B cell (primary cell): ENCODE measurements around the gene CCL4L2. TPM values are rescaled to one million over a fixed set of nuclear protein-coding genes. Genes with fewer than 3 reads are reported as not detected.
"Not testable (repeated sequence)": the region's sequence is repeated elsewhere in the genome, so short reads cannot be mapped to it uniquely, and the experiment has no call there.

ENCODE experiments used
- ATAC-seq: fragments of 200-7000 bp; cut with Tn5 transposase; one replicate; pipeline ENCODE4 v1.10.0; 2021; ENCODE audit warnings: low read depth, mild to moderate bottlenecking, moderate number of reproducible peaks, moderate library complexity
- CTCF ChIA-PET: fragments of 350-600 bp; sonication (Branson Sonifier 250); formaldehyde crosslinking; loops from one replicate; lab custom pipeline; 2021; ENCODE audit warnings: antibody characterized with exemption, inconsistent platforms; lab: Charles Lee
- POLR2A ChIA-PET: fragments of 350-600 bp; sonication (Branson Sonifier 250); formaldehyde crosslinking; loops from one replicate; lab custom pipeline; 2021; ENCODE audit warnings: antibody characterized with exemption; lab: Charles Lee
- DNase-seq: peaks from one replicate; pipeline ENCODE4 v3.0.0; 2013
- H2AFZ ChIP-seq: 2 replicates; pipeline ENCODE4 v1.6.1; 2012; ENCODE audit warnings: mild to moderate bottlenecking, low read depth, low read length; ENCODE audit not compliant: insufficient read depth, poor library complexity, severe bottlenecking
- H3K27ac ChIP-seq, 2 donors: 1 replicate in 1 of 2; 2 replicates in 1 of 2; pipeline ENCODE4 v1.5.1; 2012 to 2013; ENCODE audit warnings: low read length in 2 of 2, mild to moderate bottlenecking in 2 of 2, moderate library complexity in 1 of 2
- H3K27me3 ChIP-seq, 4 experiments: fragments of 200-600 bp in 1 of 4; sonication (generic) in 1 of 4; replicated peaks in 1 of 4; 1 replicate in 2 of 4; 2 replicates in 2 of 4; pipeline versions ENCODE4 v1.6.1 to v1.7.0; 2013 to 2016; ENCODE audit warnings: low read length in 3 of 4, mild to moderate bottlenecking in 2 of 4, mixed read lengths in 1 of 4, moderate library complexity in 1 of 4; ENCODE audit not compliant: insufficient read depth in 4 of 4, control insufficient read depth in 3 of 4; ENCODE audit errors: control extremely low read depth in 1 of 4
- H3K36me3 ChIP-seq, 2 experiments: replicated peaks in 1 of 2; 1 replicate in 1 of 2; 2 replicates in 1 of 2; pipeline versions ENCODE4 v1.6.1 to v1.7.1; 2013; ENCODE audit warnings: low read length in 1 of 2; ENCODE audit not compliant: insufficient read depth in 2 of 2, control insufficient read depth in 1 of 2; ENCODE audit errors: control extremely low read depth in 1 of 2, extremely low read depth in 1 of 2
- H3K4me1 ChIP-seq, 2 donors: fragments of 200-600 bp in 1 of 2; sonication (generic) in 1 of 2; 1 replicate in 1 of 2; 2 replicates in 1 of 2; pipeline versions ENCODE4 v1.5.1 to v1.6.1; 2013 to 2017; ENCODE audit warnings: low read length in 2 of 2; ENCODE audit not compliant: control insufficient read depth in 2 of 2, insufficient read depth in 2 of 2
- H3K4me2 ChIP-seq: replicated peaks from 2 replicates; pipeline ENCODE3; 2012; ENCODE audit warnings: mild to moderate bottlenecking, low read depth, low read length; ENCODE audit not compliant: poor library complexity, severe bottlenecking
- H3K4me3 ChIP-seq, 5 experiments: fragments of 200-600 bp in 1 of 5; sonication (generic) in 1 of 5; 1 replicate in 3 of 5; 2 replicates in 2 of 5; pipeline versions ENCODE4 v1.5.1 to v1.7.0; 2011 to 2016; ENCODE audit warnings: low read length in 4 of 5, mild to moderate bottlenecking in 4 of 5, low read depth in 2 of 5, control low read depth in 1 of 5, moderate library complexity in 1 of 5; ENCODE audit not compliant: insufficient read depth in 1 of 5; ENCODE audit errors: control extremely low read depth in 1 of 5, extremely low read depth in 1 of 5
- H3K79me2 ChIP-seq: fragments of 200-600 bp; sonication (generic); one replicate; pipeline ENCODE4 v1.6.0; 2016; ENCODE audit warnings: low read length; ENCODE audit not compliant: control insufficient read depth, insufficient read depth
- H3K9ac ChIP-seq: fragments of 200-600 bp; sonication (generic); 2 replicates; pipeline ENCODE4 v1.6.1; 2017; ENCODE audit warnings: mild to moderate bottlenecking, low read length, moderate library complexity
- H3K9me3 ChIP-seq, 3 donors: one replicate each; pipeline versions ENCODE4 v1.6.1 to v1.7.1; 2013; ENCODE audit warnings: low read length in 2 of 3; ENCODE audit not compliant: control insufficient read depth in 2 of 3, insufficient read depth in 1 of 3; ENCODE audit errors: control extremely low read depth in 1 of 3
- H4K20me1 ChIP-seq: 2 replicates; pipeline ENCODE4 v1.6.0; 2012; ENCODE audit warnings: mild to moderate bottlenecking, low read length; ENCODE audit not compliant: insufficient read depth, control insufficient read depth, poor library complexity, severe bottlenecking
- H3K27ac Mint-ChIP-seq: one replicate; pipeline ENCODE4 v1.8.0; 2021; ENCODE audit warnings: mixed read lengths
- H3K27me3 Mint-ChIP-seq: one replicate; pipeline ENCODE4 v1.8.0; 2021; ENCODE audit warnings: mixed read lengths
- H3K4me1 Mint-ChIP-seq: one replicate; pipeline ENCODE4 v1.8.0; 2021; ENCODE audit warnings: mixed read lengths
- H3K4me3 Mint-ChIP-seq: one replicate; pipeline ENCODE4 v1.8.0; 2021; ENCODE audit warnings: mixed read lengths
- H3K9me3 Mint-ChIP-seq: one replicate; pipeline ENCODE4 v1.8.0; 2022; ENCODE audit warnings: mixed read lengths; ENCODE audit not compliant: insufficient read depth
- EZH2 ChIP-seq: IDR thresholded peaks from 2 replicates; pipeline ENCODE4 v1.6.1; 2012; ENCODE audit warnings: borderline replicate concordance, low read depth, mild to moderate bottlenecking, moderate library complexity, low read length; ENCODE audit not compliant: insufficient read depth, poor library complexity, severe bottlenecking
- WGBS: methylation state at CpG from one replicate; pipeline ENCODE4 v1.1.5; 2013; ENCODE audit warnings: missing lambda C conversion rate; ENCODE audit not compliant: insufficient coverage; 5-methylcytosine and 5-hydroxymethylcytosine counted together
- intact Hi-C: fragments of 100-400 bp; cut with micrococcal nuclease; formaldehyde crosslinking; loops from one replicate; pipeline ENCODE4 v1.10.0; 2022
- polyA plus RNA-seq: library from polyadenylated mRNA; depleted of rRNA; stranded (reverse); fragments of >200 nt; gene quantifications from 2 replicates; pipeline ENCODE4 v1.2.3, GENCODE V29; 2012
- total RNA-seq, 2 donors: library from RNA; stranded (reverse); fragments of 120-200 nt in 1 of 2; gene quantifications; 1 replicate in 1 of 2; 2 replicates in 1 of 2; pipeline versions ENCODE4 v1.2.3 to v1.2.4, GENCODE V29; 2013 to 2022
- TF ChIP-seq, protein P1 (sequence below): fragments of 200-600 bp; IDR thresholded peaks from one replicate; pipeline ENCODE4 v1.8.0; 2022; ENCODE audit warnings: antibody characterized with exemption, mild to moderate bottlenecking

Gene CCL4L2
- total and polyA plus RNA-seq, 2 donors (not counting 1 experiment from before 2014, with no cell fraction given), result 0.42 to 1.2 TPM

DNA sequence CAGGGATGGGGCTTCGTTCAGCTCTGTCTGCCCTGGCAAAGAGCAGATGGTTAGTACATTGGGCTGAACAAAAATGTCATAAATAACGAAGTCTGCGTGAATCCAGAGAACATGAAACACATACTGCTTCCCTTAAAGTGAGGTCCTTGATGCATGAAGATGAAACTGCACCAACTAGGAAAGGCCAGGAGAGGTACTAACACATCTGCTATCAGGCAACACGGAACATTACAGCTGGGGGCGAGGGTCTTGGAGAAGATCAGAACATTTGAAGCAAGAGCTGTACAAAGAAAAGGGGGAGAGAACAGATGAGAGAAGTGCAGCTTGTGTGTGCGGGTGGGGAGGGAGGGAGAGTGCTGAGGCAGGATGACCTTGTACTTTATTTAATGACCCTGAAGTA is 3.5 kb upstream of the CCL4L2 start:
- intact Hi-C loops, H3K4me3 ChIP-seq, POLR2A ChIA-PET, H3K4me2 ChIP-seq, H3K9me3 ChIP-seq, H2AFZ ChIP-seq, H3K9ac ChIP-seq, H3K79me2 ChIP-seq, H3K36me3 ChIP-seq, CTCF ChIA-PET, H3K27ac ChIP-seq, ATAC-seq, H3K9me3 Mint-ChIP-seq, H3K27ac Mint-ChIP-seq, H4K20me1 ChIP-seq, DNase-seq: not testable (repeated sequence)
- Histone ChIP-seq H3K27me3 (peaks cover 0 to 46% (median 0%) of the 10 kb centered on the region in 4 experiments), H3K4me1 (peaks cover 65 to 69% of the 10 kb centered on the region in 2 donors)
- peak overlapping the region; percentile 11 for H3K4me3 Mint-ChIP-seq
- H3K4me1 Mint-ChIP-seq, result peaks cover 50% of the 10 kb centered on the region
- H3K27me3 Mint-ChIP-seq, result peaks cover 20% of the 10 kb centered on the region
- 93% methylated on average over 2 of the region's 6 CpGs for WGBS

DNA sequence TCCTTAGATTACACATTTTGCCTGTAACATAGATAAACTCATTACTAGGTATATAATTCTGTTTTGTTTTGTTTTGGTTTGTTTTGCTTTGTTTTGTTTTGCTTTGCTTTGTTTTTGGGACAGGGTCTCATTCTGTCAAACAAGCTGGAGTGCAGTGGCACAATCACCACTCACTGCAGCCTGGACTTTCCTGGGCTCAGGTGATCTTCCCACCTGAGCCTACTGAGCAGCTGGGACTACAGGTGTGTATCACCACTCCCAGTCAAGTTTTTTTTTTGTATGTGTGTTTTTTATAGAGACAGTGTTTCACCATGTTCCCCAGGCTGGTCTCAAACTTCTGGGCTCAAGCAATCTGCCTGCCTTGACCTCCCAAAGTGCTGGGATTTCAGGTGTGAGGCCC is 1.3 kb upstream of the CCL4L2 start:
- peaks cover 40% of the 10 kb centered on the region for H3K4me1 Mint-ChIP-seq
- H3K27me3 ChIP-seq, result peaks cover 0 to 58% (median 0%) of the 10 kb centered on the region in 4 experiments
- no peak overlapping the region for H3K9ac ChIP-seq
- no peaks in the 10 kb centered on the region for H4K20me1 ChIP-seq
- no peak overlapping the region for H3K27ac Mint-ChIP-seq
- no peak overlapping the region for H3K4me3 Mint-ChIP-seq
- H3K27me3 Mint-ChIP-seq, result peaks cover 27% of the 10 kb centered on the region
- TF ChIP-seq EZH2, result no peak
- TF ChIP-seq, protein P1, sequence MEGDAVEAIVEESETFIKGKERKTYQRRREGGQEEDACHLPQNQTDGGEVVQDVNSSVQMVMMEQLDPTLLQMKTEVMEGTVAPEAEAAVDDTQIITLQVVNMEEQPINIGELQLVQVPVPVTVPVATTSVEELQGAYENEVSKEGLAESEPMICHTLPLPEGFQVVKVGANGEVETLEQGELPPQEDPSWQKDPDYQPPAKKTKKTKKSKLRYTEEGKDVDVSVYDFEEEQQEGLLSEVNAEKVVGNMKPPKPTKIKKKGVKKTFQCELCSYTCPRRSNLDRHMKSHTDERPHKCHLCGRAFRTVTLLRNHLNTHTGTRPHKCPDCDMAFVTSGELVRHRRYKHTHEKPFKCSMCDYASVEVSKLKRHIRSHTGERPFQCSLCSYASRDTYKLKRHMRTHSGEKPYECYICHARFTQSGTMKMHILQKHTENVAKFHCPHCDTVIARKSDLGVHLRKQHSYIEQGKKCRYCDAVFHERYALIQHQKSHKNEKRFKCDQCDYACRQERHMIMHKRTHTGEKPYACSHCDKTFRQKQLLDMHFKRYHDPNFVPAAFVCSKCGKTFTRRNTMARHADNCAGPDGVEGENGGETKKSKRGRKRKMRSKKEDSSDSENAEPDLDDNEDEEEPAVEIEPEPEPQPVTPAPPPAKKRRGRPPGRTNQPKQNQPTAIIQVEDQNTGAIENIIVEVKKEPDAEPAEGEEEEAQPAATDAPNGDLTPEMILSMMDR, result no peak
- peaks cover 0 to 3% (median 0%) of the 10 kb centered on the region in 3 donors for H3K9me3 ChIP-seq
- ChIA-PET CTCF (no interaction called here), POLR2A (interaction anchor here (0.7 kb wide), 1 partner anchor 10 kb away, joined by 3 read pairs; no protein-coding TSS in a partner anchor)
- peak overlapping the region; percentile 13 for H3K4me2 ChIP-seq
- peaks cover 56 to 61% of the 10 kb centered on the region in 2 donors for H3K4me1 ChIP-seq
- no peak overlapping the region for H3K27ac ChIP-seq
- no peak for DNase-seq
- H3K79me2 ChIP-seq, result no peaks in the 10 kb centered on the region
- H2AFZ ChIP-seq, result no peak overlapping the region
- no peaks in the 10 kb centered on the region for H3K9me3 Mint-ChIP-seq
- no peaks in the 10 kb centered on the region for H3K36me3 ChIP-seq
- intact Hi-C loops, result no loop called here
- no peak for ATAC-seq
- H3K4me3 ChIP-seq, result no peak overlapping the region

DNA sequence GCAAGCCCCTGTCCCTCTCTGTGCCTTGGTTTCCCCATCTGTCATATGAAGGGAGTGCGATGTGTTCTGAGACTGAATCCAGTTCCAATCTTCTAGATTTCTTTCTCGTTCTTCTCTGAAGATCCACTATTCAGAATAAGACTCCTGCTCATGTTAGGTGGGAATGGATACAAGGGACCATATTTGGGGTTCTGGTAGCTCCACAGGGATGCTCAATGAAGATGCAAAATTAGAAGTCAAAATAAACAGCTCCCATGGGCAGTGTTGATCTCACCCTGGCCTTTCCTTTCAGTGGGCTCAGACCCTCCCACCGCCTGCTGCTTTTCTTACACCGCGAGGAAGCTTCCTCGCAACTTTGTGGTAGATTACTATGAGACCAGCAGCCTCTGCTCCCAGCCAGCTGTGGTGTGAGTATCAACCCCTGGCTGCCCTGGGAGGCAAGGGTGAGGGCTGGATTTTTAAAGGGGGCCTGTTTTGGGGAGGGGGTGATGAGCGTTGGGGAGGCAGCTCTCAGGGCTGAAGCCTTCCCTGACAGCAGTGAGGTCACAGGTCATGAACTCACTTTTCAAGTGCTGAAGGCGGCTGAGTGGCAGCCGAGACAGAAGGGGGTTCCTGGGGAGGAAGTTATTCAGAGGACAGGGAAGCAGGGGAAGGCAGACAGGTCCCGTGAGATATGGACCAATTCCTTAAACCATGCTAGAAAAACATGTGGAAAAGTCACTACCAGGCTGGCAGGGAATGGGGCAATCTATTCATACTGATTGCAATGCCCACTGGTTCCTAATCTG is 815 bp downstream of the CCL4L2 start:
- H3K9me3 Mint-ChIP-seq, H3K27ac Mint-ChIP-seq, H4K20me1 ChIP-seq, H3K9me3 ChIP-seq, H3K9ac ChIP-seq, intact Hi-C loops, H3K27ac ChIP-seq, ATAC-seq, H3K79me2 ChIP-seq, H3K36me3 ChIP-seq, H2AFZ ChIP-seq, POLR2A ChIA-PET, H3K4me3 Mint-ChIP-seq: not testable (repeated sequence)
- peak overlapping the region; percentile 25 for H3K4me2 ChIP-seq
- H3K27me3 ChIP-seq, result peaks cover 0 to 54% (median 0%) of the 10 kb centered on the region in 4 experiments
- CTCF ChIA-PET, result interaction anchor here (0.5 kb wide), 1 partner anchor 236 kb away, joined by 4 read pairs; no protein-coding TSS in a partner anchor
- H3K4me1 Mint-ChIP-seq, result peaks cover 33% of the 10 kb centered on the region
- DNase-seq, result peak; percentile 50
- peak overlapping the region in 1 of 5 experiments; percentile 11 for H3K4me3 ChIP-seq
- H3K27me3 Mint-ChIP-seq, result peaks cover 21% of the 10 kb centered on the region
- WGBS, result 0% methylated on average over 1 of the region's 10 CpGs
- H3K4me1 ChIP-seq, result peaks cover 39 to 48% of the 10 kb centered on the region in 2 donors
